Stomach (tissue), 4 donors: ENCODE results near the gene MRPL48.

Source experiments
- EP300 ChIP-seq: sonication (generic); formaldehyde crosslinking; IDR thresholded peaks from one replicate; pipeline ENCODE4 v1.6.1; 2017; ENCODE audit warnings: antibody characterized with exemption
- TF ChIP-seq, protein P1 (sequence below), 7 experiments: fragments of 450-650 bp in 4 of 7; fragments of 200-600 bp in 3 of 7; sonication (generic) in 3 of 7; IDR thresholded peaks; one replicate each; pipeline ENCODE4 v1.5.1; 2016 to 2019; ENCODE audit warnings: antibody characterized with exemption in 7 of 7, control low read depth in 2 of 7, mild to moderate bottlenecking in 1 of 7

DNA sequence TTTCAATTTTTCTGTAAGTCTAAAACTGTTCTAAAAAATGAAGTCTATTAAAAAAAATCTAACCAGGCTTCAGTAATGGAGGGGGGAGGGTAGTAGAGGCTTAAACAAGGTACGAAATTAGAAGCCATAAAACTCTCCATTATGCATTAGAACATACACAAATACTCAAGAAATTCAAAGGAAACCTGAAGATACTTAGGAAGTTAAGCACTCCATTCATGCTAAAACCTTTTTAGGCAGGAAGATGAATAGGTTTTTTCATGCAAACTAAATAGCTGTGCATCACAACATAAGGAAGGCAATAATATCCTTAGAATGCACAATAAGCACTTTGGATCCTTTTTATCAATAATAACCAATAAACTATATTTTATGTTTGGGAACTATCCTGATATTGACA, 29.2 kb upstream of the MRPL48 start:
- TF ChIP-seq, protein P1, sequence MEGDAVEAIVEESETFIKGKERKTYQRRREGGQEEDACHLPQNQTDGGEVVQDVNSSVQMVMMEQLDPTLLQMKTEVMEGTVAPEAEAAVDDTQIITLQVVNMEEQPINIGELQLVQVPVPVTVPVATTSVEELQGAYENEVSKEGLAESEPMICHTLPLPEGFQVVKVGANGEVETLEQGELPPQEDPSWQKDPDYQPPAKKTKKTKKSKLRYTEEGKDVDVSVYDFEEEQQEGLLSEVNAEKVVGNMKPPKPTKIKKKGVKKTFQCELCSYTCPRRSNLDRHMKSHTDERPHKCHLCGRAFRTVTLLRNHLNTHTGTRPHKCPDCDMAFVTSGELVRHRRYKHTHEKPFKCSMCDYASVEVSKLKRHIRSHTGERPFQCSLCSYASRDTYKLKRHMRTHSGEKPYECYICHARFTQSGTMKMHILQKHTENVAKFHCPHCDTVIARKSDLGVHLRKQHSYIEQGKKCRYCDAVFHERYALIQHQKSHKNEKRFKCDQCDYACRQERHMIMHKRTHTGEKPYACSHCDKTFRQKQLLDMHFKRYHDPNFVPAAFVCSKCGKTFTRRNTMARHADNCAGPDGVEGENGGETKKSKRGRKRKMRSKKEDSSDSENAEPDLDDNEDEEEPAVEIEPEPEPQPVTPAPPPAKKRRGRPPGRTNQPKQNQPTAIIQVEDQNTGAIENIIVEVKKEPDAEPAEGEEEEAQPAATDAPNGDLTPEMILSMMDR (IDR thresholded peaks at IDR 0.05), result no peak
- TF ChIP-seq EP300, result no peak
